ENCODE data around the gene ABTB2.

ABTB2 gene

GRCh38 chr11:34359548-34359891 lies 1.7 kb upstream of the ABTB2 start:
- DNase-seq, result no peak

GRCh38 chr11:34358728-34359547 lies 1.1 kb upstream of the ABTB2 start:
- DNase-seq, result no peak

- DNase-seq, result no peak
These were observed 483 bp upstream of the ABTB2 start for GRCh38 chr11:34358258-34358727.

- DNase-seq, result no peak
These were observed 703 bp downstream of the ABTB2 start for GRCh38 chr11:34356913-34357700.

- no peak for DNase-seq
These were observed 1.3 kb downstream of the ABTB2 start for GRCh38 chr11:34356576-34356912.

GRCh38 chr11:34356130-34356529 lies 1.7 kb downstream of the ABTB2 start:
- no peak for DNase-seq

GRCh38 chr11:34355726-34356125 lies 2.1 kb downstream of the ABTB2 start:
- DNase-seq, result no peak

- DNase-seq, result no peak
These were observed 3.0 kb downstream of the ABTB2 start for GRCh38 chr11:34354782-34355181.

GRCh38 chr11:34353881-34354280 lies 3.9 kb downstream of the ABTB2 start:
- no peak for DNase-seq

GRCh38 chr11:34351687-34352469 lies 5.9 kb downstream of the ABTB2 start:
- no peak for DNase-seq

GRCh38 chr11:34351051-34351450 lies 6.8 kb downstream of the ABTB2 start:
- no peak for DNase-seq

GRCh38 chr11:34349882-34350281 lies 7.9 kb downstream of the ABTB2 start:
- no peak for DNase-seq

GRCh38 chr11:34348919-34349318 lies 8.9 kb downstream of the ABTB2 start:
- DNase-seq, result no peak

- DNase-seq, result no peak
These were observed 9.7 kb downstream of the ABTB2 start for GRCh38 chr11:34348096-34348495.

- DNase-seq, result no peak
These were observed 11.3 kb downstream of the ABTB2 start for GRCh38 chr11:34346551-34346950.

GRCh38 chr11:34345991-34346480 lies 11.8 kb downstream of the ABTB2 start:
- DNase-seq, result no peak

GRCh38 chr11:34345540-34345876 lies 12.3 kb downstream of the ABTB2 start:
- no peak for DNase-seq

- no peak for DNase-seq
These were observed 12.9 kb downstream of the ABTB2 start for GRCh38 chr11:34344768-34345539.

- no peak for DNase-seq
These were observed 13.4 kb downstream of the ABTB2 start for GRCh38 chr11:34344410-34344767.

GRCh38 chr11:34343686-34344085 lies 14.1 kb downstream of the ABTB2 start:
- no peak for DNase-seq

GRCh38 chr11:34343153-34343552 lies 14.7 kb downstream of the ABTB2 start:
- no peak for DNase-seq

- DNase-seq, result no peak
These were observed 15.8 kb downstream of the ABTB2 start for GRCh38 chr11:34341931-34342533.
